GM18858 (cell line): ENCODE measurements around the gene CLIP2.
"Not testable (repeated sequence)": the region's sequence is repeated elsewhere in the genome, so short reads cannot be mapped to it uniquely, and the experiment has no call there.

Source experiments
- ATAC-seq: cut with Tn5 transposase; IDR thresholded peaks from one replicate; pipeline ENCODE4 v1.9.1; 2021; ENCODE audit not compliant: unreplicated experiment

CLIP2 gene

GRCh38 chr7:74401137-74401859 lies 112.1 kb downstream of the CLIP2 start:
- no peak for ATAC-seq

GRCh38 chr7:74402668-74403067 lies 113.5 kb downstream of the CLIP2 start:
- not testable (repeated sequence) for ATAC-seq

GRCh38 chr7:74403521-74404387 lies 114.5 kb downstream of the CLIP2 start:
- no peak for ATAC-seq

- ATAC-seq, result no peak
Measured at GRCh38 chr7:74404388-74404700, 115.1 kb downstream of the CLIP2 start.

GRCh38 chr7:74404741-74405140 lies 115.5 kb downstream of the CLIP2 start:
- no peak for ATAC-seq

GRCh38 chr7:74405191-74405898 lies 116.1 kb downstream of the CLIP2 start:
- no peak for ATAC-seq

GRCh38 chr7:74405899-74406512 lies 116.8 kb downstream of the CLIP2 start:
- ATAC-seq, result no peak

- ATAC-seq, result no peak
Measured at GRCh38 chr7:74407958-74408357, 118.8 kb downstream of the CLIP2 start.

- ATAC-seq, result no peak
Measured at GRCh38 chr7:74409571-74409970, 120.4 kb downstream of the CLIP2 start.

- no peak for ATAC-seq
Measured at GRCh38 chr7:74410772-74411171, 121.6 kb downstream of the CLIP2 start.

- not testable (repeated sequence) for ATAC-seq
Measured at GRCh38 chr7:74411571-74411970, 122.4 kb downstream of the CLIP2 start.

- no peak for ATAC-seq
Measured at GRCh38 chr7:74412056-74412455, 122.8 kb downstream of the CLIP2 start.

- ATAC-seq, result no peak
Measured at GRCh38 chr7:74412603-74413002, 123.4 kb downstream of the CLIP2 start.

- not testable (repeated sequence) for ATAC-seq
Measured at GRCh38 chr7:74414595-74415333, 125.6 kb downstream of the CLIP2 start.

- no peak for ATAC-seq
Measured at GRCh38 chr7:74417419-74417971, 128.3 kb downstream of the CLIP2 start.

- ATAC-seq, result no peak
Measured at GRCh38 chr7:74418076-74418475, 128.9 kb downstream of the CLIP2 start.

- ATAC-seq, result no peak
Measured at GRCh38 chr7:74418538-74418937, 129.3 kb downstream of the CLIP2 start.

GRCh38 chr7:74419232-74419631 lies 130.0 kb downstream of the CLIP2 start:
- not testable (repeated sequence) for ATAC-seq

GRCh38 chr7:74420006-74420405 lies 130.8 kb downstream of the CLIP2 start:
- no peak for ATAC-seq

- ATAC-seq, result no peak
Measured at GRCh38 chr7:74424291-74424880, 135.2 kb downstream of the CLIP2 start.
